ENCODE measurements around the gene ATG16L1.

GRCh38 chr2:233213011-233213410 is 38.5 kb upstream of the ATG16L1 start:
- TF ChIP-seq, protein P1, sequence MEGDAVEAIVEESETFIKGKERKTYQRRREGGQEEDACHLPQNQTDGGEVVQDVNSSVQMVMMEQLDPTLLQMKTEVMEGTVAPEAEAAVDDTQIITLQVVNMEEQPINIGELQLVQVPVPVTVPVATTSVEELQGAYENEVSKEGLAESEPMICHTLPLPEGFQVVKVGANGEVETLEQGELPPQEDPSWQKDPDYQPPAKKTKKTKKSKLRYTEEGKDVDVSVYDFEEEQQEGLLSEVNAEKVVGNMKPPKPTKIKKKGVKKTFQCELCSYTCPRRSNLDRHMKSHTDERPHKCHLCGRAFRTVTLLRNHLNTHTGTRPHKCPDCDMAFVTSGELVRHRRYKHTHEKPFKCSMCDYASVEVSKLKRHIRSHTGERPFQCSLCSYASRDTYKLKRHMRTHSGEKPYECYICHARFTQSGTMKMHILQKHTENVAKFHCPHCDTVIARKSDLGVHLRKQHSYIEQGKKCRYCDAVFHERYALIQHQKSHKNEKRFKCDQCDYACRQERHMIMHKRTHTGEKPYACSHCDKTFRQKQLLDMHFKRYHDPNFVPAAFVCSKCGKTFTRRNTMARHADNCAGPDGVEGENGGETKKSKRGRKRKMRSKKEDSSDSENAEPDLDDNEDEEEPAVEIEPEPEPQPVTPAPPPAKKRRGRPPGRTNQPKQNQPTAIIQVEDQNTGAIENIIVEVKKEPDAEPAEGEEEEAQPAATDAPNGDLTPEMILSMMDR (IDR thresholded peaks at IDR 0.05) = no peak
- TF ChIP-seq POLR2AphosphoS5 (IDR thresholded peaks at IDR 0.05) = no peak
